Muscle of leg (tissue), 11 donors: Measurements from ENCODE around the gene DUSP15. TPM values are rescaled to one million over a fixed set of nuclear protein-coding genes. Genes with fewer than 3 reads are reported as not detected.

Source experiments
- DNase-seq: peaks from one replicate; pipeline ENCODE4 v3.0.0; 2013
- H3K27ac ChIP-seq: one replicate; pipeline ENCODE4 v1.5.1; 2013; ENCODE audit warnings: mild to moderate bottlenecking, low read length, control low read depth
- H3K27me3 ChIP-seq: one replicate; pipeline ENCODE4 v1.6.1; 2013; ENCODE audit warnings: low read length; ENCODE audit not compliant: control insufficient read depth, insufficient read depth
- H3K36me3 ChIP-seq: one replicate; pipeline ENCODE4 v1.6.1; 2013; ENCODE audit warnings: low read length; ENCODE audit not compliant: control insufficient read depth, insufficient read depth
- H3K4me1 ChIP-seq: one replicate; pipeline ENCODE4 v1.6.1; 2013; ENCODE audit warnings: low read length; ENCODE audit not compliant: control insufficient read depth, insufficient read depth
- H3K4me3 ChIP-seq: one replicate; pipeline ENCODE4 v1.5.1; 2013; ENCODE audit warnings: low read length, control low read depth
- H3K9me3 ChIP-seq: replicated peaks from 2 replicates; pipeline ENCODE4 v1.6.1; 2013; ENCODE audit warnings: low read depth, low read length; ENCODE audit not compliant: control insufficient read depth
- WGBS: methylation state at CpG from one replicate; pipeline ENCODE4 v1.1.5; 2013; ENCODE audit warnings: missing lambda C conversion rate; ENCODE audit not compliant: insufficient coverage; 5-methylcytosine and 5-hydroxymethylcytosine counted together
- polyA plus RNA-seq, 8 donors: library from polyadenylated mRNA; unstranded; fragments of 120-200 nt; gene quantifications; one replicate each; pipeline versions ENCODE4 v1.2.1 to v1.2.3, GENCODE V29; 2013; ENCODE audit warnings: inconsistent platforms in 1 of 8, low replicate concordance in 1 of 8; ENCODE audit not compliant: insufficient read length in 8 of 8, insufficient read depth in 1 of 8
- total RNA-seq: library from RNA; stranded (reverse); fragments of 120-200 nt; gene quantifications from one replicate; pipeline ENCODE4 v1.2.4, GENCODE V29; 2013

Gene DUSP15
- total and polyA plus RNA-seq, 9 donors = 1.6 to 5.1 (median 2.4) TPM

- H3K27ac ChIP-seq = no peak overlapping the region
- peaks cover 80% of the 10 kb centered on the region for H3K4me1 ChIP-seq
- H3K9me3 ChIP-seq = no peaks in the 10 kb centered on the region
- H3K4me3 ChIP-seq = no peak overlapping the region
- H3K27me3 ChIP-seq = no peaks in the 10 kb centered on the region
- no peaks in the 10 kb centered on the region for H3K36me3 ChIP-seq
- no peak for DNase-seq
Observed at GRCh38 chr20:31813611-31814010, 56.7 kb downstream of the DUSP15 start.

GRCh38 chr20:31811796-31812728, 58.3 kb downstream of the DUSP15 start:
- no peaks in the 10 kb centered on the region for H3K9me3 ChIP-seq
- 62% methylated on average over 11 of the region's 15 CpGs for WGBS
- no peak overlapping the region for H3K4me3 ChIP-seq
- H3K4me1 ChIP-seq = peaks cover 76% of the 10 kb centered on the region
- H3K36me3 ChIP-seq = peaks cover 2% of the 10 kb centered on the region
- no peaks in the 10 kb centered on the region for H3K27me3 ChIP-seq
- DNase-seq = peak; percentile 91
- peak overlapping the region; percentile 93 for H3K27ac ChIP-seq

GRCh38 chr20:31811198-31811597, 59.1 kb downstream of the DUSP15 start:
- no peaks in the 10 kb centered on the region for H3K27me3 ChIP-seq
- peaks cover 76% of the 10 kb centered on the region for H3K4me1 ChIP-seq
- H3K27ac ChIP-seq = peak overlapping the region; percentile 93
- no peak overlapping the region for H3K4me3 ChIP-seq
- DNase-seq = no peak
- H3K9me3 ChIP-seq = no peaks in the 10 kb centered on the region
- WGBS = 64% methylated on average over 3 of the region's 4 CpGs
- peaks cover 2% of the 10 kb centered on the region for H3K36me3 ChIP-seq

Other genes starting within 250 kb of the DUSP15 start
- 11.4 TPM for gene COX4I2, start 232.6 kb downstream of the DUSP15 start, total RNA-seq
- 10 to 100 TPM in 3 of 8 donors, 1 to 10 TPM in 5; 7.0 to 12.5 (median 8.5) TPM for gene COX4I2, start 232.6 kb downstream of the DUSP15 start, polyA plus RNA-seq
- gene BCL2L1, start 147.7 kb downstream of the DUSP15 start, total RNA-seq = 27.5 TPM
- gene BCL2L1, start 147.7 kb downstream of the DUSP15 start, polyA plus RNA-seq = 10 to 100 TPM; 34.8 to 48.2 (median 41.3) TPM
- 21.9 TPM for gene TPX2, start 131.2 kb downstream of the DUSP15 start, total RNA-seq
- gene TPX2, start 131.2 kb downstream of the DUSP15 start, polyA plus RNA-seq = 10 to 100 TPM; 21.4 to 42.7 (median 31.3) TPM
- 39.5 TPM for gene MYLK2, start 51.2 kb downstream of the DUSP15 start, total RNA-seq
- gene MYLK2, start 51.2 kb downstream of the DUSP15 start, polyA plus RNA-seq = 10 to 100 TPM; 35.0 to 65.5 (median 43.4) TPM
- 6.0 TPM for gene FOXS1, start 24.9 kb downstream of the DUSP15 start, total RNA-seq
- 10 to 100 TPM in 2 of 8 donors, 1 to 10 TPM in 6; 4.5 to 11.7 (median 7.1) TPM for gene FOXS1, start 24.9 kb downstream of the DUSP15 start, polyA plus RNA-seq
- 0.09 TPM for gene TTLL9, start 107 bp upstream of the DUSP15 start, total RNA-seq
- under 1 TPM in 7 of 8 donors, not detected in 1; 0.11 to 0.35 (median 0.23) TPM for gene TTLL9, start 107 bp upstream of the DUSP15 start, polyA plus RNA-seq
- 10.9 TPM for gene PDRG1, start 81.5 kb upstream of the DUSP15 start, total RNA-seq
- gene PDRG1, start 81.5 kb upstream of the DUSP15 start, polyA plus RNA-seq = 10 to 100 TPM; 16.1 to 18.8 (median 17.6) TPM
- 0.04 TPM for gene XKR7, start 97.6 kb upstream of the DUSP15 start, total RNA-seq
- under 1 TPM; 0.04 to 0.21 (median 0.08) TPM for gene XKR7, start 97.6 kb upstream of the DUSP15 start, polyA plus RNA-seq
- 4.9 TPM for gene CCM2L, start 139.9 kb upstream of the DUSP15 start, total RNA-seq
- gene CCM2L, start 139.9 kb upstream of the DUSP15 start, polyA plus RNA-seq = 1 to 10 TPM; 5.0 to 7.8 (median 6.1) TPM
- gene HCK, start 181.7 kb upstream of the DUSP15 start, total RNA-seq = 4.9 TPM
- 1 to 10 TPM; 4.4 to 6.3 (median 4.4) TPM for gene HCK, start 181.7 kb upstream of the DUSP15 start, polyA plus RNA-seq
- 25.7 TPM for gene TM9SF4, start 239.2 kb upstream of the DUSP15 start, total RNA-seq
- 10 to 100 TPM; 34.3 to 55.4 (median 44.1) TPM for gene TM9SF4, start 239.2 kb upstream of the DUSP15 start, polyA plus RNA-seq